HepG2 (cell line): Measurements from ENCODE around the gene RIPK3. TPM values are rescaled to one million over a fixed set of nuclear protein-coding genes. Genes with fewer than 3 reads are reported as not detected.

Source experiments
- ARNTL ChIP-seq: sonication (generic); formaldehyde crosslinking; IDR thresholded peaks from 2 replicates; pipeline ENCODE4 v1.4.0; 2020; ENCODE audit warnings: mild to moderate bottlenecking, missing genetic modification reagents
- ATF7-NPFF ChIP-seq: sonication (generic); formaldehyde crosslinking; IDR thresholded peaks from 2 replicates; pipeline ENCODE4 v1.8.1; 2023; ENCODE audit warnings: mild to moderate bottlenecking, low read depth, missing genetic modification reagents, moderate library complexity
- ATM ChIP-seq: fragments of 450-650 bp; IDR thresholded peaks from 2 replicates; pipeline ENCODE4 v1.7.1; 2017; ENCODE audit warnings: mild to moderate bottlenecking, borderline replicate concordance
- CAMTA2 ChIP-seq: sonication (generic); formaldehyde crosslinking; IDR thresholded peaks from 2 replicates; pipeline ENCODE4 v1.4.0; 2020; ENCODE audit warnings: mild to moderate bottlenecking, missing genetic modification reagents, borderline replicate concordance
- EP300 ChIP-seq, 3 experiments: sonication (generic) in 1 of 3; formaldehyde crosslinking in 1 of 3; IDR thresholded peaks; 2 replicates each; pipeline versions ENCODE4 v1.5.1 to v1.6.1; 2011 to 2020; ENCODE audit warnings: low read depth in 2 of 3, low read length in 2 of 3, borderline replicate concordance in 1 of 3, improper control_type of control experiment in 1 of 3, mild to moderate bottlenecking in 1 of 3, missing genetic modification reagents in 1 of 3, moderate library complexity in 1 of 3
- GATAD2A ChIP-seq: IDR thresholded peaks from 2 replicates; pipeline ENCODE4 v1.6.1; 2016
- HHEX ChIP-seq: IDR thresholded peaks from 2 replicates; pipeline ENCODE4 v1.6.1; 2016; ENCODE audit warnings: control low read depth
- IKZF4 ChIP-seq: sonication (generic); formaldehyde crosslinking; IDR thresholded peaks from 2 replicates; pipeline ENCODE4 v1.5.1; 2020; ENCODE audit warnings: borderline replicate concordance, mild to moderate bottlenecking, low read depth, missing genetic modification reagents; ENCODE audit errors: not compliant biosample characterization
- MTA3 ChIP-seq: sonication (generic); formaldehyde crosslinking; IDR thresholded peaks from 2 replicates; pipeline ENCODE4 v1.4.0; 2020; ENCODE audit warnings: missing genetic modification reagents
- SMAD1 ChIP-seq: sonication (generic); formaldehyde crosslinking; IDR thresholded peaks from 2 replicates; pipeline ENCODE4 v1.4.0; 2020; ENCODE audit warnings: missing genetic modification reagents, low read depth, mild to moderate bottlenecking, borderline replicate concordance
- SMARCE1 ChIP-seq: fragments of 450-650 bp; IDR thresholded peaks from 2 replicates; pipeline ENCODE4 v1.6.1; 2017; ENCODE audit warnings: borderline replicate concordance
- SOX13 ChIP-seq, 3 experiments: fragments of 450-650 bp in 1 of 3; sonication (generic) in 1 of 3; formaldehyde crosslinking in 1 of 3; IDR thresholded peaks in 2 of 3; conservative IDR thresholded peaks in 1 of 3; 2 replicates each; pipeline versions ENCODE4 v1.5.0 to v1.6.1; 2016 to 2020; ENCODE audit warnings: antibody characterized with exemption in 1 of 3, mild to moderate bottlenecking in 1 of 3, missing compliant biosample characterization in 1 of 3, missing genetic modification reagents in 1 of 3, moderate library complexity in 1 of 3
- SRSF4 ChIP-seq: fragments of 200-400 bp; formaldehyde crosslinking; IDR thresholded peaks from one replicate; pipeline ENCODE4 v1.6.1; 2018; ENCODE audit warnings: mild to moderate bottlenecking, low read depth, low read length, moderate library complexity; ENCODE audit not compliant: poor library complexity, severe bottlenecking
- WIZ ChIP-seq: sonication (generic); formaldehyde crosslinking; IDR thresholded peaks from 2 replicates; pipeline ENCODE4 v1.5.1; 2020; ENCODE audit warnings: mild to moderate bottlenecking, missing genetic modification reagents
- ZNF350 ChIP-seq: sonication (generic); formaldehyde crosslinking; IDR thresholded peaks from 2 replicates; pipeline ENCODE4 v1.4.0; 2020; ENCODE audit warnings: mild to moderate bottlenecking, low read depth, missing genetic modification reagents, borderline replicate concordance
- ZNF552 ChIP-seq: sonication (generic); formaldehyde crosslinking; IDR thresholded peaks from 2 replicates; pipeline ENCODE4 v1.9.0; 2022; ENCODE audit warnings: missing genetic modification reagents, mild to moderate bottlenecking, borderline replicate concordance
- ZNF768 ChIP-seq: sonication (generic); formaldehyde crosslinking; IDR thresholded peaks from 2 replicates; pipeline ENCODE4 v1.4.0; 2020; ENCODE audit warnings: missing genetic modification reagents
- ZNF891 ChIP-seq: sonication (generic); formaldehyde crosslinking; IDR thresholded peaks from 2 replicates; pipeline ENCODE4 v1.5.0; 2020; ENCODE audit warnings: mild to moderate bottlenecking, missing genetic modification reagents
- polyA plus RNA-seq, 8 experiments: library from polyadenylated mRNA; depleted of rRNA in 3 of 8; stranded (reverse) in 7 of 8; unstranded in 1 of 8; fragments of >200 nt; fragmentation: Illumina TruSeq in 4 of 8; extraction: Trizol in 4 of 8; gene quantifications; 2 replicates each; pipeline versions ENCODE4 v1.2.1 to v1.2.3, GENCODE V29; 2011 to 2016; ENCODE audit warnings: low read depth in 4 of 8, missing spikeins in 1 of 8, mixed read lengths in 1 of 8; ENCODE audit not compliant: insufficient read depth in 1 of 8
- total RNA-seq, 5 experiments: library from RNA; depleted of rRNA; stranded (reverse); fragments of >200 nt; fragmentation: Illumina TruSeq; extraction: Trizol; gene quantifications; 2 replicates each; pipeline ENCODE4 v1.2.3, GENCODE V29; 2016; ENCODE audit warnings: low read depth in 1 of 5
- TF ChIP-seq, protein P1 (sequence below): sonication (generic); formaldehyde crosslinking; IDR thresholded peaks from 2 replicates; pipeline ENCODE4 v1.4.0; 2020; ENCODE audit warnings: missing genetic modification reagents
- TF ChIP-seq, protein P2 (sequence below): sonication (generic); formaldehyde crosslinking; IDR thresholded peaks from 2 replicates; pipeline ENCODE4 v1.8.1; 2023; ENCODE audit warnings: missing genetic modification reagents, mild to moderate bottlenecking, borderline replicate concordance
- TF ChIP-seq, protein P3 (sequence below): IDR thresholded peaks from 2 replicates; pipeline ENCODE4 v1.6.1; 2016; ENCODE audit warnings: low read depth, borderline replicate concordance
- TF ChIP-seq, protein P4 (sequence below): sonication (generic); formaldehyde crosslinking; IDR thresholded peaks from 2 replicates; pipeline ENCODE4 v1.8.0; 2022; ENCODE audit warnings: missing genetic modification reagents, mild to moderate bottlenecking, inconsistent platforms, borderline replicate concordance

RIPK3 gene
- total and polyA plus RNA-seq, 2 of the 13 experiments (the other 11 are each of a cell fraction or from before 2014, with no cell fraction given) = not detected

DNA sequence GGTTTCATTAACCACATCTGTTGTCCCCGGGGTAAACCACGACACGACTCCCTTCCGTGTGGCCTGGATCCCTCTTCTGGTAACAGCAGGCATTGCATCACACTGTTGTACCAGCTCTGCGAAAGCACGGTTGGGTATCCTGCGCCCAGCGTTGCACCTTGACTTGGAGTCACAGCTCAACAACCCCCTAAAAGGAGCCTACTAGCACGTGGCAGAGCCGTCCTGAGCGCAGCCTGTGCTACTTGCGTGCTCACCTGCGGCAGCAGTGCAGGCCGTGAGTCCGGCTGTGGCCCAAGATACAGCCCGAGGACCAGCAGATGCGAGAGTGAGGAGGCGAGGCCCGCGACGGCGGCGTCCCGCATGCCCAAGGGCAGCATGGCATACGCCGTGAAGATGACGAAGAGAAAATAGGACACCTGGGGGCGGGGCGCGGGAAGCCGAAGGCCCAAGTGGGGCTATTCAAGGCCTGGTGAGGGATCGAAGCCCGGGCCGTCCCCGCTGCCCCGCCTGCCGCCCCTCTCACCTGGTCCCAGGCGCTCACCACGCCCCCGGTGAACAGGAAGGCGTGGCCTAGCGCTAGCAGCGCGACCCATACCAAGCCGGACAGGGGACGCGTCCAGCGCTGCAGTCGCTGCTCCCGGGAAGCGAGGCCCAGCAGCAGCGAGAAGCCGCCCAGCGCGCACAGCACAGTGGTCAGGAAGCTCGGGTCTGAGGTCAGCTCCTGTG, 7.4 kb downstream of the RIPK3 start (continued):
- TF ChIP-seq, protein P1, sequence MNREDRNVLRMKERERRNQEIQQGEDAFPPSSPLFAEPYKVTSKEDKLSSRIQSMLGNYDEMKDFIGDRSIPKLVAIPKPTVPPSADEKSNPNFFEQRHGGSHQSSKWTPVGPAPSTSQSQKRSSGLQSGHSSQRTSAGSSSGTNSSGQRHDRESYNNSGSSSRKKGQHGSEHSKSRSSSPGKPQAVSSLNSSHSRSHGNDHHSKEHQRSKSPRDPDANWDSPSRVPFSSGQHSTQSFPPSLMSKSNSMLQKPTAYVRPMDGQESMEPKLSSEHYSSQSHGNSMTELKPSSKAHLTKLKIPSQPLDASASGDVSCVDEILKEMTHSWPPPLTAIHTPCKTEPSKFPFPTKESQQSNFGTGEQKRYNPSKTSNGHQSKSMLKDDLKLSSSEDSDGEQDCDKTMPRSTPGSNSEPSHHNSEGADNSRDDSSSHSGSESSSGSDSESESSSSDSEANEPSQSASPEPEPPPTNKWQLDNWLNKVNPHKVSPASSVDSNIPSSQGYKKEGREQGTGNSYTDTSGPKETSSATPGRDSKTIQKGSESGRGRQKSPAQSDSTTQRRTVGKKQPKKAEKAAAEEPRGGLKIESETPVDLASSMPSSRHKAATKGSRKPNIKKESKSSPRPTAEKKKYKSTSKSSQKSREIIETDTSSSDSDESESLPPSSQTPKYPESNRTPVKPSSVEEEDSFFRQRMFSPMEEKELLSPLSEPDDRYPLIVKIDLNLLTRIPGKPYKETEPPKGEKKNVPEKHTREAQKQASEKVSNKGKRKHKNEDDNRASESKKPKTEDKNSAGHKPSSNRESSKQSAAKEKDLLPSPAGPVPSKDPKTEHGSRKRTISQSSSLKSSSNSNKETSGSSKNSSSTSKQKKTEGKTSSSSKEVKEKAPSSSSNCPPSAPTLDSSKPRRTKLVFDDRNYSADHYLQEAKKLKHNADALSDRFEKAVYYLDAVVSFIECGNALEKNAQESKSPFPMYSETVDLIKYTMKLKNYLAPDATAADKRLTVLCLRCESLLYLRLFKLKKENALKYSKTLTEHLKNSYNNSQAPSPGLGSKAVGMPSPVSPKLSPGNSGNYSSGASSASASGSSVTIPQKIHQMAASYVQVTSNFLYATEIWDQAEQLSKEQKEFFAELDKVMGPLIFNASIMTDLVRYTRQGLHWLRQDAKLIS (CRISPR knock-in tag) = peak; percentile 56; the same call in 1 of the 2 replicates
- 0 out of 4 replicates have a peak, but pooled peaks of 1 of the 2 experiments have one; percentile 19 for TF ChIP-seq EP300 (IDR thresholded peaks at IDR 0.05; ENCODE audit: low read depth in 2 of 2, low read length in 2 of 2)
- TF ChIP-seq EP300 (CRISPR knock-in tag; IDR thresholded peaks at IDR 0.05; ENCODE audit: borderline replicate concordance) = peak; percentile 68
- peak; percentile 99 for TF ChIP-seq ZNF350 (CRISPR knock-in tag)
- TF ChIP-seq WIZ (CRISPR knock-in tag) = peak; percentile 90
- TF ChIP-seq ZNF891 = no peak; the same call in 1 of the 2 replicates
- TF ChIP-seq, protein P2, sequence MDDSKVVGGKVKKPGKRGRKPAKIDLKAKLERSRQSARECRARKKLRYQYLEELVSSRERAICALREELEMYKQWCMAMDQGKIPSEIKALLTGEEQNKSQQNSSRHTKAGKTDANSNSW (CRISPR knock-in tag) = peak; percentile 97; the same call in 1 of the 2 replicates
- no peak for TF ChIP-seq SMARCE1
- no peak for TF ChIP-seq HHEX (CRISPR knock-in tag)
- peak; percentile 83 for TF ChIP-seq ARNTL
- peak; percentile 31; the same call in 1 of the 2 replicates for TF ChIP-seq ATF7-NPFF (CRISPR knock-in tag)
- TF ChIP-seq, protein P3, sequence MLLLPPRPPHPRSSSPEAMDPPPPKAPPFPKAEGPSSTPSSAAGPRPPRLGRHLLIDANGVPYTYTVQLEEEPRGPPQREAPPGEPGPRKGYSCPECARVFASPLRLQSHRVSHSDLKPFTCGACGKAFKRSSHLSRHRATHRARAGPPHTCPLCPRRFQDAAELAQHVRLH (CRISPR knock-in tag) = peak; percentile 97
- TF ChIP-seq CAMTA2 (CRISPR knock-in tag) = peak; percentile 91
- TF ChIP-seq ZNF768 (CRISPR knock-in tag) = peak; percentile 95
- no peak; the same call in 1 of the 2 replicates for TF ChIP-seq ATM
- TF ChIP-seq GATAD2A (CRISPR knock-in tag) = peak; percentile 77
- TF ChIP-seq SOX13 (IDR thresholded peaks at IDR 0.05) = no peak
- TF ChIP-seq SOX13 (CRISPR knock-in tag; conservative IDR thresholded peaks at IDR 0.05 in 1 of 2, IDR thresholded peaks at IDR 0.05 in 1 of 2) = peak in 1 of 2 experiments; percentile 9; a peak in 2 of 4 replicates
- no peak for TF ChIP-seq SRSF4
- TF ChIP-seq, protein P4, sequence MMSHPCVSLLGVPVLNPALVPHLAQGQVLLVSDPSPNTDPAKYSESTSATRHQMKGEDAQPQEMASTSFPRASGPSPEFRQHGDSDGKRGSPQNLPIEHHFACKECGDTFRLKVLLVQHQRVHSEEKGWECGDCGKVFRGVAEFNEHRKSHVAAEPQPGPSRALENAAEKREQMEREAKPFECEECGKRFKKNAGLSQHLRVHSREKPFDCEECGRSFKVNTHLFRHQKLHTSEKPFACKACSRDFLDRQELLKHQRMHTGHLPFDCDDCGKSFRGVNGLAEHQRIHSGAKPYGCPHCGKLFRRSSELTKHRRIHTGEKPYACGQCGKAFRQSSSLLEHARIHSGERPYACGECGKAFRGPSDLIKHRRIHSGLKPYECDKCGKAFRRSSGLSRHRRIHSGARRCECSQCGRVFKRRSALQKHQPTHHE (CRISPR knock-in tag) = peak; percentile 61; the same call in 1 of the 2 replicates
- peak; percentile 95; the same call in 1 of the 2 replicates for TF ChIP-seq SMAD1 (CRISPR knock-in tag)
- peak; percentile 56 for TF ChIP-seq IKZF4 (CRISPR knock-in tag)
- TF ChIP-seq ZNF552 (CRISPR knock-in tag) = peak; percentile 94
- 0 out of 2 replicates have a peak, but pooled peaks have one; percentile 15 for TF ChIP-seq MTA3
